SK-N-SH treated with all-trans-retinoic acid at 6 μM for 48 hours (cell line): ENCODE results near the gene GALNT7.

Source experiments
- ARNTL ChIP-seq: fragments of 450-650 bp; formaldehyde crosslinking; IDR thresholded peaks from 2 replicates; pipeline ENCODE4 v1.5.0; 2020; ENCODE audit warnings: low read depth, mild to moderate bottlenecking, moderate library complexity, borderline replicate concordance
- TCF4 ChIP-seq: fragments of 250-450 bp; sonication (Bioruptor Pico); IDR thresholded peaks from 2 replicates; pipeline ENCODE4 v1.8.0; 2021; ENCODE audit warnings: mild to moderate bottlenecking, moderate library complexity, borderline replicate concordance

GRCh38 chr4:173181848-173182247 is 13.2 kb downstream of the GALNT7 start:
- TF ChIP-seq ARNTL (CRISPR knock-in tag) (no peak), TCF4 (CRISPR knock-in tag) (no peak)
